ENCODE data around the gene OR10G7. TPM values are rescaled to one million over a fixed set of nuclear protein-coding genes. Genes with fewer than 3 reads are reported as not detected.

The OR10G7 gene
- total and polyA plus RNA-seq, 2 donors (not counting 3 experiments of a cell fraction or from before 2014, with no cell fraction given): not detected

GRCh38 chr11:123995119-123995518 lies 46.0 kb downstream of the OR10G7 start, which contains the start of gene OR10G6:
Gene OR10G6 (minus strand): TSS chr11:123995161. CDS start chr11:123995161, 0 bp downstream.
- H3K4me2 ChIP-seq (ENCODE audit: insufficient read depth, low read length): no peak within 1 kb of the TSS
- ChIA-PET POLR2A (no interaction called here), CTCF (no interaction called here)
- no peaks in the 10 kb centered on the region for H3K36me3 ChIP-seq (ENCODE audit: control insufficient read depth in 2 of 2, extremely low read depth in 1 of 2, insufficient read depth in 2 of 2, low read length in 2 of 2)
- TF ChIP-seq JUN (IDR thresholded peaks at IDR 0.05; ENCODE audit: borderline replicate concordance, insufficient read depth, insufficient read length, low read depth): no peak
- no peak for TF ChIP-seq POLR2AphosphoS5 (IDR thresholded peaks at IDR 0.05; ENCODE audit: insufficient read depth, low read depth, low read length)
- no peak for TF ChIP-seq MYC (IDR thresholded peaks at IDR 0.05; ENCODE audit: low read depth, low read length)
- TF ChIP-seq FOS (IDR thresholded peaks at IDR 0.05; ENCODE audit: borderline replicate concordance, insufficient read depth, low read length): no peak
- TF ChIP-seq CTCF (IDR thresholded peaks at IDR 0.05; ENCODE audit: extremely low read depth in 1 of 2, insufficient read depth in 1 of 2, low read depth in 1 of 2, low read length in 2 of 2): no peak
- TF ChIP-seq GATA2 (IDR thresholded peaks at IDR 0.05; ENCODE audit: insufficient read depth, insufficient read length, low read depth, low read length): no peak
- no peak for TF ChIP-seq EZH2 (IDR thresholded peaks at IDR 0.05; ENCODE audit: borderline replicate concordance, low read depth, low read length, severe bottlenecking)
- no peak for TF ChIP-seq POLR2A (IDR thresholded peaks at IDR 0.05; ENCODE audit: low read depth, low read length)
- TF ChIP-seq MAX (IDR thresholded peaks at IDR 0.05; ENCODE audit: insufficient read depth, insufficient read length): no peak
- H3K9ac ChIP-seq (replicated peaks; ENCODE audit: extremely low read depth, insufficient read depth, low read length): no peak within 1 kb of the TSS
- H3K9me1 ChIP-seq (replicated peaks; ENCODE audit: control insufficient read depth, extremely low read depth, insufficient read depth, low read length): no peaks in the 10 kb centered on the region
- no peaks in the 10 kb centered on the region for H3K9me3 ChIP-seq (replicated peaks; ENCODE audit: control insufficient read depth, insufficient read depth, low read length)
- H3K27ac ChIP-seq (ENCODE audit: insufficient read depth, low read depth, low read length): no peak within 1 kb of the TSS
- BruUV-seq (replicated peaks): no TSS peak
- no peak within 1 kb of the TSS for H2AFZ ChIP-seq (ENCODE audit: low read depth, low read length)
- FAIRE-seq: no peak
- no peak within 1 kb of the TSS for H3K4me3 ChIP-seq (replicated peaks in 1 of 3; ENCODE audit: insufficient read depth in 1 of 3, low read depth in 1 of 3, low read length in 3 of 3)
- dilution Hi-C loops (cut with MboI; ENCODE audit: extremely low pct_ligation_motif_present, low sequenced_read_pairs) (no loop called here), intact Hi-C loops (cut with micrococcal nuclease) (no loop called here)
- H4K20me1 ChIP-seq (replicated peaks; ENCODE audit: control insufficient read depth, extremely low read depth, insufficient read depth, low read length): no peaks in the 10 kb centered on the region
- H3K4me1 ChIP-seq (ENCODE audit: control insufficient read depth, extremely low read depth, insufficient read depth, low read length): peaks cover under 1% of the 10 kb centered on the region
- no peak for DNase-seq (ENCODE audit: low read depth, low spot score)
- peaks cover 0 to 3% of the 10 kb centered on the region in 2 experiments for H3K27me3 ChIP-seq (ENCODE audit: control insufficient read depth in 2 of 2, insufficient read depth in 2 of 2, low read length in 2 of 2)
- no peaks in the 10 kb centered on the region for H3K79me2 ChIP-seq (ENCODE audit: control insufficient read depth, insufficient read depth, low read length)

Other genes starting within 250 kb of the OR10G7 start
- gene OR6M1, start 235.0 kb downstream of the OR10G7 start, total RNA-seq: not detected in 2 replicates
- gene OR6M1, start 235.0 kb downstream of the OR10G7 start, polyA plus RNA-seq: not detected in 2 replicates
- not detected in 2 replicates for gene TMEM225, start 155.7 kb downstream of the OR10G7 start, total RNA-seq
- gene TMEM225, start 155.7 kb downstream of the OR10G7 start, polyA plus RNA-seq: not detected in 2 replicates
- gene OR8D4, start 139.2 kb downstream of the OR10G7 start, total RNA-seq: not detected in 2 replicates
- gene OR8D4, start 139.2 kb downstream of the OR10G7 start, polyA plus RNA-seq: not detected in 2 replicates
- not detected in 2 replicates for gene OR4D5, start 101.7 kb downstream of the OR10G7 start, total RNA-seq
- gene OR4D5, start 101.7 kb downstream of the OR10G7 start, polyA plus RNA-seq: not detected in 2 replicates
- gene OR6T1, start 97.5 kb downstream of the OR10G7 start, total RNA-seq: not detected in 2 replicates
- not detected in 2 replicates for gene OR6T1, start 97.5 kb downstream of the OR10G7 start, polyA plus RNA-seq
- not detected in 2 replicates for gene OR10S1, start 63.5 kb downstream of the OR10G7 start, total RNA-seq
- not detected in 2 replicates for gene OR10S1, start 63.5 kb downstream of the OR10G7 start, polyA plus RNA-seq
- not detected in 2 replicates for gene OR10G6, start 46.2 kb downstream of the OR10G7 start, total RNA-seq
- gene OR10G6, start 46.2 kb downstream of the OR10G7 start, polyA plus RNA-seq: not detected in 2 replicates
- not detected in 2 replicates for gene OR10G4, start 28.3 kb downstream of the OR10G7 start, total RNA-seq
- not detected in 2 replicates for gene OR10G4, start 28.3 kb downstream of the OR10G7 start, polyA plus RNA-seq
- gene OR10G9, start 18.3 kb downstream of the OR10G7 start, total RNA-seq: not detected in 2 replicates
- gene OR10G9, start 18.3 kb downstream of the OR10G7 start, polyA plus RNA-seq: not detected in 2 replicates
- gene OR10G8, start 14.5 kb downstream of the OR10G7 start, total RNA-seq: not detected in 2 replicates
- not detected in 2 replicates for gene OR10G8, start 14.5 kb downstream of the OR10G7 start, polyA plus RNA-seq
- gene VWA5A, start 74.1 kb upstream of the OR10G7 start, total RNA-seq: 11.6 and 14.3 TPM in 2 replicates
- gene VWA5A, start 74.1 kb upstream of the OR10G7 start, polyA plus RNA-seq: 7.0 and 9.1 TPM in 2 replicates
- gene OR10D3, start 142.0 kb upstream of the OR10G7 start, total RNA-seq: not detected in 2 replicates
- not detected in 2 replicates for gene OR10D3, start 142.0 kb upstream of the OR10G7 start, polyA plus RNA-seq
- gene OR8G1, start 199.8 kb upstream of the OR10G7 start, total RNA-seq: not detected in 2 replicates
- not detected in 2 replicates for gene OR8G1, start 199.8 kb upstream of the OR10G7 start, polyA plus RNA-seq
- gene OR8G5, start 215.1 kb upstream of the OR10G7 start, total RNA-seq: not detected in 2 replicates
- gene OR8G5, start 215.1 kb upstream of the OR10G7 start, polyA plus RNA-seq: not detected in 2 replicates

Data from endothelial cell of umbilical vein (primary cell).